ENCODE results near the gene GABBR2. TPM values are rescaled to one million over a fixed set of nuclear protein-coding genes. Genes with fewer than 3 reads are reported as not detected.

GABBR2 gene
- total RNA-seq, 4 donors from 2014 or later: 2.4 to 13.6 (median 10.0) TPM

DNA sequence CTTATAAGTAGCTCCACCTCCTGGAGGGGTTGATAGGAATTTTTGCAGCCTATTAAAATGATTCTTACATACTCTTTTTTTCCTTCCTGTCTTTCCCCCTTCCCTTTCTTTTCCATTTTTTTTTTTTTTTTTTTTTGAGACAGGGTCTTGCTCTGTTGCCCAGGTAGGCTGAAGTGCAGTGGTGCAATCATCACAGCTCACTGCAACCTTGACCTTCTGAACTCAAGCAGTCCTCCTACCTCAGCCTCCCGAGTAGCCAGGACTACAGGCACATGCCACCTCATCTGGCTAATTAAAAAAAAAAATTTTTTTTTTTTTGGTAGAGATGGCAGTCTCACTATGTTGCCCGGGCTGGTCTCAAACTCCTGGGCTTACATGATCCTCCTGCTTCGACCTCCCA, 448.9 kb downstream of the GABBR2 start:
- WGBS, 2 donors: 73 to 76% methylated on average over 3 of the region's 3 CpGs
- DNase-seq: no peak
- Histone ChIP-seq H3K27me3 (no peaks in the 10 kb centered on the region), H3K36me3 (no peaks in the 10 kb centered on the region), H3K4me3 (replicated peaks in 1 of 3) (no peak overlapping the region), H3K27ac (no peak overlapping the region), H3K4me1 (peaks cover 7 to 8% of the 10 kb centered on the region in 2 donors), H3K9me3 (no peaks in the 10 kb centered on the region)
- intact Hi-C loops (cut with DNase I): loop anchor here (5.0 kb wide), 1 partner anchor 187 kb away; no protein-coding TSS in a partner anchor
- TF ChIP-seq POLR2A (IDR thresholded peaks at IDR 0.05): no peak
- TF ChIP-seq, protein P1, sequence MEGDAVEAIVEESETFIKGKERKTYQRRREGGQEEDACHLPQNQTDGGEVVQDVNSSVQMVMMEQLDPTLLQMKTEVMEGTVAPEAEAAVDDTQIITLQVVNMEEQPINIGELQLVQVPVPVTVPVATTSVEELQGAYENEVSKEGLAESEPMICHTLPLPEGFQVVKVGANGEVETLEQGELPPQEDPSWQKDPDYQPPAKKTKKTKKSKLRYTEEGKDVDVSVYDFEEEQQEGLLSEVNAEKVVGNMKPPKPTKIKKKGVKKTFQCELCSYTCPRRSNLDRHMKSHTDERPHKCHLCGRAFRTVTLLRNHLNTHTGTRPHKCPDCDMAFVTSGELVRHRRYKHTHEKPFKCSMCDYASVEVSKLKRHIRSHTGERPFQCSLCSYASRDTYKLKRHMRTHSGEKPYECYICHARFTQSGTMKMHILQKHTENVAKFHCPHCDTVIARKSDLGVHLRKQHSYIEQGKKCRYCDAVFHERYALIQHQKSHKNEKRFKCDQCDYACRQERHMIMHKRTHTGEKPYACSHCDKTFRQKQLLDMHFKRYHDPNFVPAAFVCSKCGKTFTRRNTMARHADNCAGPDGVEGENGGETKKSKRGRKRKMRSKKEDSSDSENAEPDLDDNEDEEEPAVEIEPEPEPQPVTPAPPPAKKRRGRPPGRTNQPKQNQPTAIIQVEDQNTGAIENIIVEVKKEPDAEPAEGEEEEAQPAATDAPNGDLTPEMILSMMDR (IDR thresholded peaks at IDR 0.05): no peak

DNA sequence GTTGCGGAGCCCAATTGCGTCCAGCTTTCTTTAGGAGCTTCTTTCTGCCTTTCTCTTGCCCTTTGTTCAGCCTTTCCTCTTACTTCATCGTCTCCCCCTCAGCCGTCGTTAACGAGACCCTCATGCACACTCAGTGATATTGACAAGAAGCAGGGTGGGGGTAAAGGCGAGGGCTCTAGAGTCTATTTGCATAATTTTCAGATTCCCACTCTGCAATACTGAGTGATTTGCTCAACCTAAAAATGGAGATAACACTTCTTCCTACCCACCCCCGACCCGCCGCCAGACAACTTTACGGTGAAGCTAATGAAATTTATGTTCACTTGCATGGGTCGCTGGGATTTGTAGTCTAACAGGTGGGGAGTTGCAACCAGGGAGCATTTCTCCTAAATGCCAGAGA, 452.0 kb downstream of the GABBR2 start:
- TF ChIP-seq, protein P1 (IDR thresholded peaks at IDR 0.05): no peak
- no peak for TF ChIP-seq POLR2A (IDR thresholded peaks at IDR 0.05)
- Histone ChIP-seq H3K27me3 (no peaks in the 10 kb centered on the region), H3K9me3 (no peaks in the 10 kb centered on the region), H3K36me3 (no peaks in the 10 kb centered on the region), H3K4me1 (peaks cover 24 to 36% of the 10 kb centered on the region in 2 donors), H3K27ac (peak overlapping the region; percentile 95 to 96 (median 95)), H3K4me3 (replicated peaks in 1 of 3) (peak overlapping the region in 2 of 3 donors; percentile 78 to 80)
- intact Hi-C loops (cut with DNase I): no loop called here
- no peak for DNase-seq
- 18 to 26% methylated on average over 12 of the region's 12 CpGs for WGBS, 2 donors

DNA sequence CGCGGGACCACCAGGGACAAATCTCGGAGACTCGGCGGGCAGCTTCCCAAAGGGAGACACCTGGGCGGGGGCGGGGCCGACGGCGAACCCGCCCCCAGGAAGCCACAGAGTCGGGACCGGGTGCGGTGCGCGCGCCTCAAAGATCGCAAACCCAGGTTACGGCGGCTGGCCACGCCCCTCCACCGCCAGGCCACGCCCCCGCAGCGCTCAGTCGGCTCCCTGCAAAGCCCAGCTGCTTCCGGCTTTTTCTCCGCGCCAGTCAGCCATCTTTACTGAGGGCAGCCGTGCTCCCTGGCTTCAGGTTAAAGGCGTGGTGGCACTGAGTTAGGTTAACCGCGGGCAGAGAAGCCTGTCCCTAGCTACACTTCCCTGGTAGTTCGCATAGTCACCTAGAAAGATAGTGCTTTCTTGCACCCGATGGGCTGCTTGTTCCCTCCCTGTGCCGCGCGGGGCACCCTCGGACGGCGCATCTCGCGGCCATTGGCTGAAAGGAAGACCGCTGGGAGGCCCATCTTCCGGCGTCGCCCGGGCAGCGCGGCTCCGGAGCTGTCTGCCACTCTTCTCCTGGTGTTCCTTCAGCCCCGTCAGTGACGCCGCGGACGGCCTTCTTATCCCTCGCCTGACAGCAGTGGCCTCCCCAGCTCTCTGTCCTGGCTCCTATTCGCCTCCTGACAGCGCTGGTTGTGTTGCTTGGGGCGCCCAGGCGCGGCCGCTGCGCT, 453.0 kb downstream of the GABBR2 start, which contains the start of gene TBC1D2:
Gene TBC1D2, minus strand, starts transcription at position 72 of the 719 bp plus-strand sequence. CDS start 108 bp downstream, outside the sequence.
- WGBS, 2 donors: 0 to 1% methylated on average over 15 to 44 of the region's 64 CpGs
- Histone ChIP-seq H3K4me3 (replicated peaks in 1 of 3) (peak within 1 kb of the TSS; percentile 34 to 81 (median 80)), H3K27me3 (no peaks in the 10 kb centered on the region), H3K9me3 (no peaks in the 10 kb centered on the region), H3K4me1 (peaks cover 24 to 46% of the 10 kb centered on the region in 2 donors), H3K36me3 (no peaks in the 10 kb centered on the region), H3K27ac (peak within 1 kb of the TSS; percentile 95 to 96 (median 95))
- intact Hi-C loops (cut with DNase I): no loop called here
- peak; percentile 98 for DNase-seq
- TF ChIP-seq POLR2A (IDR thresholded peaks at IDR 0.05): peak in 1 of 2 donors; percentile 69
- TF ChIP-seq, protein P1 (IDR thresholded peaks at IDR 0.05): peak in 1 of 6 experiments; percentile 19

DNA sequence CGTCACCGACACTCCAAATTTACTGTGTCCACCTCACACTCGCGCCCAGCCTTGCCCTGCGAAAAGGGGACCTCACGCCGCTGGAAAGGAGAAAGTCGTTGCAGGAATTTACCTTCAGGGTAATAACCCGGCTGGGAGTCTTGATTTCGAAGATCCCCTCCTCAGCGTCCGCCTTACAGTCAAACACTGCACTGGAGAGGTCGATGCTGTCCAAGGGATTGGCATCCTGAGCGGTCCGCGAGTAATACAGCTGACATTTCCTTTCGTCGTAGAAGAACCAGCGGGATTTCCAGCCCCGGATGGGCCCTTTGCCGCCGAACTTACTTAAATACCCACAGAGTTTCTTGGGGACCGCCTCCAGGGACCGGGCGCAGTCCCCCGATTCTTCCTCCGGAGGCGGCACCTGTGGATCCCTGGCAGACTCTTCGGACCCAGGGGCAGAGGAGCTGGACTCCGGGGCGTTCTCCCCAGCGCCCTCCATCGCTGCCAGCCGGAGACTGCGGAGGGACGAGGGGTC, 453.6 kb downstream of the GABBR2 start:
- Histone ChIP-seq H3K9me3 (no peaks in the 10 kb centered on the region), H3K27ac (peak overlapping the region; percentile 50 to 95 (median 63)), H3K36me3 (no peaks in the 10 kb centered on the region), H3K4me3 (replicated peaks in 1 of 3) (peak overlapping the region; percentile 34 to 81 (median 80)), H3K4me1 (peaks cover 24 to 52% of the 10 kb centered on the region in 2 donors), H3K27me3 (no peaks in the 10 kb centered on the region)
- WGBS, 2 donors: 0 to 4% methylated on average over 10 to 22 of the region's 36 CpGs
- TF ChIP-seq, protein P1 (IDR thresholded peaks at IDR 0.05): no peak
- no peak for TF ChIP-seq POLR2A (IDR thresholded peaks at IDR 0.05)
- no peak for DNase-seq
- intact Hi-C loops (cut with DNase I): no loop called here
